Right renal pelvis (tissue), 4 donors: ENCODE measurements around the gene UNC5A. TPM values are rescaled to one million over a fixed set of nuclear protein-coding genes. Genes with fewer than 3 reads are reported as not detected.

ENCODE experiments used
- DNase-seq, 4 donors: peaks; one replicate each; pipeline ENCODE4 v3.0.0-alpha.2; 2013; ENCODE audit warnings: low read depth in 4 of 4, low spot score in 3 of 4, missing footprints in 1 of 4
- polyA plus RNA-seq, 4 donors: library from polyadenylated mRNA; unstranded; fragments of 120-200 nt; gene quantifications; one replicate each; pipeline ENCODE4 v1.2.1, GENCODE V29; 2013; ENCODE audit not compliant: insufficient read length in 4 of 4

Gene UNC5A
- polyA plus RNA-seq, 4 donors = 0.11 to 0.38 (median 0.16) TPM

DNA sequence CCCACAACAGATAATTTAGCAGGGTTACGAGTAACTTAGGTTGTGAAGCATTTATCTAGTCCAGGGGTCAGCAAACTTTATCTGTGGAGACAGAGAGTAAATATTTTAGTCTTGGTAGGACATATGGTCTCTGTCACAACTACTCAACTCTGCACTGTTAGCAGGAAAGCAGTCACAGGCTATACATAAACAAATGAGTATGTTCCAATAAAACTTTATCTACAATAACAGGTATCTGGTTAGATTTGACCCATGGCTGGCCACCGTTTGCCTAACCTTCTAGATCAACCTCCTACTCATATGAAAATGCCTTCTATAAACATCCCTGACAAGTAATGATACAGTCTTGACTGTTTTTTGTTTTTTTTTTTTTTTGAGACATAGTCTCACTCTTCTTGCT, 101.8 kb downstream of the UNC5A start:
- no peak for DNase-seq

DNA sequence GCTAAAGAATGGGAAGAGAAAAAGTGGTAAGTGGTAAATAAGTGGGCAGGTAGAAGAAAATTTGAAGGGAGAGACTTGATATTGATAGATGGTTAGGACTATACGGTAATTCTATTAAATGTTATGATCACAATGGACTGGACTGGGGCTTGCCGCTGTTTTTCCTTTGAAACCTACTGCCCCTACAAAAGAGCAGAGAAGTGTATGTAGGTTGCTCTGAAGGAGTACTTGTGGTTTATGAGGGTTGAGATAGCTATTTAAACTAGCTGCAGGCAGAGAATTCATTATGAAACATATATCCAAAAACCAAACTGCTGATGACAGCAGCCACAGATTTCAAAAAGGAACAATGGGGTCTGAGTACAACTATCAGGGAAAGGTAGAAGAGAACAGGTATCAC, 105.5 kb downstream of the UNC5A start:
- no peak for DNase-seq

- no peak for DNase-seq
These were observed 106.0 kb downstream of the UNC5A start for GRCh38 chr5:176916337-176916736.

GRCh38 chr5:176918613-176919012, 108.3 kb downstream of the UNC5A start:
- DNase-seq = no peak

DNA sequence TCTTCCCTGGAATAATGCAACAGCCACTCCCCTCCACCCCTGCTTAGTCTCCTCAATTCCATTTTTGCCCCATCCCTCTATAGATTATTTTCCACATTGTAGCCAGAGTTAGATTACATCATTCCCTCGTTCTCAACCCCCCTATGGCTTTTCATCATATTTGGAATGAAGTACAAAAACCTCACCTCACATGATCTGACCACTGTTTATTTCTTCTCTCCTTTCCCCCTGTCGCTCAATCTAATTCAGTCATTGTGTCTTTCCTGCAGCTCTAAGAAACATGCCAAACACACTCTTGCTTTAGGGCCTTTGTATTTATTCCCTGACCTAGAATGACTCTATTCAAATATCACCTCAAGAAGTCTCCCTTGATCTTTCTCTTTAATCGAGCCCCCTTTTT, 111.4 kb downstream of the UNC5A start:
- no peak for DNase-seq

GRCh38 chr5:176922817-176923216, 112.5 kb downstream of the UNC5A start:
- no peak for DNase-seq

DNA sequence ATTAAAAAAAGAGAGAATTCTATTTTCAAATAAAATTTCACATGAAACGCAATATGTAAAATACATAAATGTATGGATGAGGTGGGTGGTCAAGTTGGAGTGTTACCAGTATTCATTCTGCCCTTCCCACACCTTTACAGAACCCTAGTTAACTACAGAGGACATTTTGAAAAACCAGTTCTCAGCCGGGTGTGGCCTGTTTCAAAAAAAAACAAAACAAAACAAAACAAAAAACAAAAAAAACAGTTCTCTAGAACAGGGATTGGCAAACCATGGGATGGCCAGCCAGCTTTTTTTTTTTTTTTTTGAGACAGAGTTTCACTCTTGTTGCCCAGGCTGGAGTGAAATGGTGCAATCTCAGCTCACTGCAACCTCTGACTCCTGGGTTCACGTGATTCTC, 117.2 kb downstream of the UNC5A start:
- DNase-seq = no peak

DNA sequence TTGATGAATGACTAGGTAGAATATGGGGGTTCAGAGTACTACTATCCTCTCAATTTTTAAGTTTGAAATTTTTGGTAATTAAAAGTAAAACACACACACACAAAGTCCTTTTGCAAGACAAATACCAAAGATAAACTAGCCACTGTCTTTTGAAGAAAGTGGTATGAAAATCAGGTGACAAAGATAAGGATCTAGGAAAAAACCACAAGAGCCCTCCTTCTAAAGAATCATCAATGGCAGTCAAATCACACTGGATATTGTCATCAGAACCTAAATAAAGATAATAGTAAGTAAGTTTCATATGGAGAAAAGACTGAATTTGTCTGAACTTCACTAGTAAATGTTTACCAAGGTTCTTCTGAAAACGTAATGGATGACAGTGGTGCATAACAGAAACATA, 119.3 kb downstream of the UNC5A start:
- no peak for DNase-seq

Other genes starting within 250 kb of the UNC5A start
- 1 to 10 TPM; 1.3 to 2.1 (median 1.8) TPM for gene GPRIN1, start 200.4 kb upstream of the UNC5A start, polyA plus RNA-seq
- under 1 TPM in 1 of 4 donors, not detected in 3; 0.14 TPM for gene SNCB, start 180.0 kb upstream of the UNC5A start, polyA plus RNA-seq
- gene EIF4E1B, start 179.9 kb upstream of the UNC5A start, polyA plus RNA-seq = under 1 TPM in 1 of 4 donors, not detected in 3; 0.08 TPM
- gene TSPAN17, start 163.1 kb upstream of the UNC5A start, polyA plus RNA-seq = 10 to 100 TPM; 31.3 to 36.3 (median 33.7) TPM
- gene HK3, start 88.8 kb downstream of the UNC5A start, polyA plus RNA-seq = 1 to 10 TPM in 1 of 4 donors, under 1 TPM in 3; 0.42 to 1.3 (median 0.60) TPM
- gene UIMC1, start 196.2 kb downstream of the UNC5A start, polyA plus RNA-seq = 10 to 100 TPM; 36.7 to 42.4 (median 39.0) TPM
- 10 to 100 TPM; 20.0 to 26.9 (median 23.3) TPM for gene ZNF346, start 212.1 kb downstream of the UNC5A start, polyA plus RNA-seq